ENCODE results near the gene TMEM175. TPM values are rescaled to one million over a fixed set of nuclear protein-coding genes. Genes with fewer than 3 reads are reported as not detected.

TMEM175 gene
- total and polyA plus RNA-seq, 2 donors (not counting 1 experiment from before 2014, with no cell fraction given) = 44.4 to 432 TPM

GRCh38 chr4:925171-925570, 7.1 kb upstream of the TMEM175 start:
- Mint-ChIP-seq H3K4me3 (no peak overlapping the region), H3K4me1 (peaks cover 69% of the 10 kb centered on the region), H3K27me3 (no peaks in the 10 kb centered on the region), H3K27ac (peak overlapping the region; percentile 63), H3K9me3 (ENCODE audit: insufficient read depth) (no peaks in the 10 kb centered on the region)
- Histone ChIP-seq H2AFZ (ENCODE audit: insufficient read depth, low read depth, low read length, poor library complexity, severe bottlenecking) (no peak overlapping the region), H3K27me3 (replicated peaks in 1 of 4; ENCODE audit: control extremely low read depth in 1 of 4, control insufficient read depth in 3 of 4, insufficient read depth in 4 of 4, low read length in 3 of 4) (no peaks in the 10 kb centered on the region), H3K27ac (ENCODE audit: low read length in 2 of 2) (peak overlapping the region; percentile 12 to 93), H3K9me3 (ENCODE audit: control extremely low read depth in 1 of 3, control insufficient read depth in 2 of 3, insufficient read depth in 1 of 3, low read length in 2 of 3) (peaks cover 0 to 9% (median 0%) of the 10 kb centered on the region in 3 donors), H4K20me1 (ENCODE audit: control insufficient read depth, insufficient read depth, low read length, poor library complexity, severe bottlenecking) (peaks cover 84% of the 10 kb centered on the region), H3K4me2 (replicated peaks; ENCODE audit: low read depth, low read length, poor library complexity, severe bottlenecking) (no peak overlapping the region), H3K36me3 (replicated peaks in 1 of 2; ENCODE audit: control extremely low read depth in 1 of 2, control insufficient read depth in 1 of 2, extremely low read depth in 1 of 2, insufficient read depth in 2 of 2, low read length in 1 of 2) (peaks cover 0 to 14% of the 10 kb centered on the region in 2 experiments), H3K4me3 (ENCODE audit: control extremely low read depth in 1 of 5, extremely low read depth in 1 of 5, insufficient read depth in 1 of 5, low read depth in 2 of 5, low read length in 4 of 5) (no peak overlapping the region), H3K79me2 (ENCODE audit: control insufficient read depth, insufficient read depth, low read length) (peaks cover 74% of the 10 kb centered on the region), H3K4me1 (ENCODE audit: control insufficient read depth in 2 of 2, insufficient read depth in 2 of 2, low read length in 2 of 2) (peaks cover 64 to 73% of the 10 kb centered on the region in 2 donors), H3K9ac (ENCODE audit: low read length) (no peak overlapping the region)
- DNase-seq (no peak), ATAC-seq (ENCODE audit: low read depth) (no peak)
- TF ChIP-seq, protein P1, sequence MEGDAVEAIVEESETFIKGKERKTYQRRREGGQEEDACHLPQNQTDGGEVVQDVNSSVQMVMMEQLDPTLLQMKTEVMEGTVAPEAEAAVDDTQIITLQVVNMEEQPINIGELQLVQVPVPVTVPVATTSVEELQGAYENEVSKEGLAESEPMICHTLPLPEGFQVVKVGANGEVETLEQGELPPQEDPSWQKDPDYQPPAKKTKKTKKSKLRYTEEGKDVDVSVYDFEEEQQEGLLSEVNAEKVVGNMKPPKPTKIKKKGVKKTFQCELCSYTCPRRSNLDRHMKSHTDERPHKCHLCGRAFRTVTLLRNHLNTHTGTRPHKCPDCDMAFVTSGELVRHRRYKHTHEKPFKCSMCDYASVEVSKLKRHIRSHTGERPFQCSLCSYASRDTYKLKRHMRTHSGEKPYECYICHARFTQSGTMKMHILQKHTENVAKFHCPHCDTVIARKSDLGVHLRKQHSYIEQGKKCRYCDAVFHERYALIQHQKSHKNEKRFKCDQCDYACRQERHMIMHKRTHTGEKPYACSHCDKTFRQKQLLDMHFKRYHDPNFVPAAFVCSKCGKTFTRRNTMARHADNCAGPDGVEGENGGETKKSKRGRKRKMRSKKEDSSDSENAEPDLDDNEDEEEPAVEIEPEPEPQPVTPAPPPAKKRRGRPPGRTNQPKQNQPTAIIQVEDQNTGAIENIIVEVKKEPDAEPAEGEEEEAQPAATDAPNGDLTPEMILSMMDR (IDR thresholded peaks at IDR 0.05) = no peak
- no peak for TF ChIP-seq EZH2 (IDR thresholded peaks at IDR 0.05; ENCODE audit: borderline replicate concordance, insufficient read depth, low read depth, low read length, poor library complexity, severe bottlenecking)
- ChIA-PET CTCF (no interaction called here), POLR2A (no interaction called here)
- intact Hi-C loops (cut with micrococcal nuclease) = no loop called here
- WGBS (ENCODE audit: insufficient coverage) = 85% methylated on average over 8 of the region's 9 CpGs

DNA sequence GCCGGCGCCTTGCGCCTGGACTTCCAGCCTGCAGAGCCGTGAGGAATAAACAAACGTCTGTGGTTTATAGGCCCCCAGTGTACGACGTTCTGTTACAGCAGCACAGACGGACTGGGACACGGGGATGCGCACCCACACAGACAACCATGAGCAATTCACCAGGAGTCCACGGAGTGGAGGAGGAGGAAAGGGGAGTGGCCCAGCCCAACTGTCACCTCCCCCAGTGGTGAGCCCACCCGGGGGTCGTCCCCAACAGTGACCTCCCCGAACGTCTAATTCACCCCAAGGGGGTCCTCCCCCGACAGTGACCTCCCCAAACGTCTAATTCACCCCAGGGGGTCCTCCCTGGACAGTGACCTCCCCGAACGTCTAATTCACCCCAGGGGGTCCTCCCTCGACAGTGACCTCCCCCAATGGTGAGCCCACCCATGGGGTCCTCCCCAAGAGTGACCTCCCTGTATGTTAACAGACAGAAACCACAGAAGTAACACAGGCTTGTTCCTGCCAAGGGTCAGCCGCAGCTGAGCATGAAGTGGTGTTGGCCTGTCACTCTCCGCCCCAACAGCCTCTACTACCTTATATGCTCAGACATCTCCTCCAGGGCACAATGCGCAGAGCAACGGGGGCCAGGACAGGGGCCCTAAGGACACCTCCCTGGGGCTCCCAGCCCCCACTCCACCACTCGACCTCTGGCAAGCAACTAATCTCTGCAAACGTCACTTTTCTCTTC, 6.3 kb upstream of the TMEM175 start:
- CTCF ChIA-PET = interaction anchor here (0.6 kb wide), 1 partner anchor 319 kb away, joined by 3 read pairs; no protein-coding TSS in a partner anchor
- no peaks in the 10 kb centered on the region for H3K9me3 Mint-ChIP-seq (ENCODE audit: insufficient read depth)
- Histone ChIP-seq H3K36me3 (replicated peaks in 1 of 2; ENCODE audit: control extremely low read depth in 1 of 2, control insufficient read depth in 1 of 2, extremely low read depth in 1 of 2, insufficient read depth in 2 of 2, low read length in 1 of 2) (peaks cover 0 to 14% of the 10 kb centered on the region in 2 experiments), H2AFZ (ENCODE audit: insufficient read depth, low read depth, low read length, poor library complexity, severe bottlenecking) (no peak overlapping the region), H3K27me3 (replicated peaks in 1 of 4; ENCODE audit: control extremely low read depth in 1 of 4, control insufficient read depth in 3 of 4, insufficient read depth in 4 of 4, low read length in 3 of 4) (no peaks in the 10 kb centered on the region), H3K4me2 (replicated peaks; ENCODE audit: low read depth, low read length, poor library complexity, severe bottlenecking) (no peak overlapping the region), H3K9ac (ENCODE audit: low read length) (no peak overlapping the region), H3K79me2 (ENCODE audit: control insufficient read depth, insufficient read depth, low read length) (peaks cover 74% of the 10 kb centered on the region), H3K27ac (ENCODE audit: low read length in 2 of 2) (peak overlapping the region in 1 of 2 donors; percentile 93), H3K9me3 (ENCODE audit: control extremely low read depth in 1 of 3, control insufficient read depth in 2 of 3, insufficient read depth in 1 of 3, low read length in 2 of 3) (peaks cover 0 to 9% (median 0%) of the 10 kb centered on the region in 3 donors), H3K4me3 (ENCODE audit: control extremely low read depth in 1 of 5, extremely low read depth in 1 of 5, insufficient read depth in 1 of 5, low read depth in 2 of 5, low read length in 4 of 5) (no peak overlapping the region), H3K4me1 (ENCODE audit: control insufficient read depth in 2 of 2, insufficient read depth in 2 of 2, low read length in 2 of 2) (peaks cover 69 to 77% of the 10 kb centered on the region in 2 donors), H4K20me1 (ENCODE audit: control insufficient read depth, insufficient read depth, low read length, poor library complexity, severe bottlenecking) (peaks cover 83% of the 10 kb centered on the region)
- POLR2A ChIA-PET = no interaction called here
- intact Hi-C loops (cut with micrococcal nuclease) = no loop called here
- TF ChIP-seq, protein P1 (IDR thresholded peaks at IDR 0.05) = no peak
- TF ChIP-seq EZH2 (IDR thresholded peaks at IDR 0.05; ENCODE audit: borderline replicate concordance, insufficient read depth, low read depth, low read length, poor library complexity, severe bottlenecking) = no peak
- ATAC-seq (ENCODE audit: low read depth) (no peak), DNase-seq (no peak)
- WGBS (ENCODE audit: insufficient coverage) = 90% methylated on average over 23 of the region's 26 CpGs
- H3K27ac Mint-ChIP-seq = no peak overlapping the region
- H3K27me3 Mint-ChIP-seq = no peaks in the 10 kb centered on the region
- peak overlapping the region; percentile 21 for H3K4me3 Mint-ChIP-seq
- H3K4me1 Mint-ChIP-seq = peaks cover 73% of the 10 kb centered on the region
